ENCODE measurements around the gene H2AZ2.

Gene H2AZ2

DNA sequence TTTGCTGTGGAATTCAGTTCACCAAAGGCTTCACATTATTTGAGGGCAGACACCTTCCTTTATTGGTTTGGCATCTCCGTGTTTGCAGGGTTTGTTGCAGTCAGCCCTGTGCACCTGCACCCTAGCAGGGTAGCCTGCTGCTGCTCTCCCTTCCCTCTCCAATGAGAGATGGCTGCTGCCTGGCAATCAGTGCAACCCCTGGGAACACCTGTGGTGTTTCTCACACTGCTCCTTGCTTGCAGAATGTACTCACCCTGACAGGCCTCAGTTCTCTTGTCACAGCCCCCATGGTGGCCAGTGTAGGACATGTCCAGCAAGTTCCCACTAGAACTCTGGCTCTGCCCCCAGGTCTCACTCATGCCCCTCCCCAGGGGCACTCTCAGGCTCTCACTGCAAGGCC, 63.5 kb downstream of the H2AZ2 start:
- no peak for DNase-seq (ENCODE audit: low read depth)

- no peak for DNase-seq (ENCODE audit: low read depth)
Measured at GRCh38 chr7:44783407-44783806, 64.5 kb downstream of the H2AZ2 start.

DNA sequence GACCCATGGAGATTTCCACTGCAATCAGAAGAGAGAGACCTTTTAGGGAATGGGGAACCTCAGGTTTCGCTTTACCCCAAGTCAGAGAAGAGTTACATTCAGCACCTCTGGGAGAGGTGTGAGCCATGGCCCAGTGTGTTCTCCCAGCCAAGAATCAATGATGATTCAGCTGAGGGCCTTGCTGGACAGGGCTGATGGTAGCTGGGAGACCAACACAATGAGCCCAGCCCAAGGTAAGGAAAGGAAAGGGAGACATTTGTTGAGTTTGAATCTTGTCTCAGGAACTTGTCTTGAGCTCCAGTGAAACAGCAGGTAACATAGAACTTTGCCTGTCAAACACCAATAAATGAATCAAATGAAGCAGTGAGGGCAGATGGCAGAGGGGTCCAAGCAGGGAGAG, 65.4 kb downstream of the H2AZ2 start:
- DNase-seq (ENCODE audit: low read depth) = no peak

Measured in GM04504 (cell line).